HG02885 (cell line): ENCODE data around the gene PLCB1.

Source experiments
- ATAC-seq: cut with Tn5 transposase; IDR thresholded peaks from one replicate; pipeline ENCODE4 v1.9.1; 2021; ENCODE audit warnings: mild to moderate bottlenecking; ENCODE audit not compliant: unreplicated experiment, poor library complexity

The PLCB1 gene

DNA sequence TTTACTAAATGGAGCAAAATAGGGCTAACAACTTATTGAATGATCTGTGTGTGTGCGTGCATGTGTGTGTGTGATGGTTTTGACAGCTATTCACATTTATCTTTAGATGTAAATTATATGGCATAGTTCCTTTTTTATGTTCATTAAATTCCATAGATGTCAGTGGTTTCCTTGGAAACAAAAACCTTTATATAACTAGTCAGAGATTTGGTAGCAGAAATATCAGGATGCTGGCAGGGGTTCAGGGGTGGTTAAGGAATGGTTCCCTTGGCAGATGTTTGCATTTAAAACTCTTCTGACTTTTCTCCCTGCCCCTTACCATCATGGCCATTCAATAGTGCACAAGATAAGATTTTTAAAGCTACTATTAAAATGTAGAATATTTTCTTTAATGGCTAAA is 256.6 kb downstream of the PLCB1 start:
- ATAC-seq, result no peak

DNA sequence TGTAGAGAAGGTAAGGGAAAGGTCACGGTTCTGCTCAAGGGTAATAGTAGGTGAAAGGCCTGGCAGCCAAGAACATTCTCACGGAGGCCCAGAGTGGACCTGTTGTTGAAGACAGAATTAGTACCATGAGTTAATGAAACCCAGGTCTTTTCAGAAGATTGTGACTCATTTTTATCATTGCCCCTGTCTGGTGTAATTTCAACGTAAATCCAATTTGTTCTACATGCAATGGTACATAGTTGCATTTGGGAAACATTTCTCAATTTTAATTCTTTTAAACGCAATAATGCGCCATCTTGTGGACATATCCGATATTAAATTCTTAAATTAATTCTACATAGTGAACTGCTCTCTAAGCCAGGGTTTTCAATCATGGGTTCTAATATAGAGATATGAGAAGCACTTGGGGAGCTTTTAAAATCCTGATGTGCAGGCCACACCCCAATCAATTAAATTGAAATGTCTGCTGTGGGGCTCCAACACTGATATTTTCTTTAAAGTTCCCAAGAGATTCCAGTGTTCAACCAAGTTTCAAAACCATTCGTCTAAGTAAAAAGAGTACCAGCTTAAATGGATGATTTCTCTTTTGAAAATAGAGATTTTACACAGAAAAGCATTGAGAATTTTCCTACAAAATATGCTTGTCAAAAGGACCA is 257.4 kb downstream of the PLCB1 start:
- ATAC-seq, result no peak

DNA sequence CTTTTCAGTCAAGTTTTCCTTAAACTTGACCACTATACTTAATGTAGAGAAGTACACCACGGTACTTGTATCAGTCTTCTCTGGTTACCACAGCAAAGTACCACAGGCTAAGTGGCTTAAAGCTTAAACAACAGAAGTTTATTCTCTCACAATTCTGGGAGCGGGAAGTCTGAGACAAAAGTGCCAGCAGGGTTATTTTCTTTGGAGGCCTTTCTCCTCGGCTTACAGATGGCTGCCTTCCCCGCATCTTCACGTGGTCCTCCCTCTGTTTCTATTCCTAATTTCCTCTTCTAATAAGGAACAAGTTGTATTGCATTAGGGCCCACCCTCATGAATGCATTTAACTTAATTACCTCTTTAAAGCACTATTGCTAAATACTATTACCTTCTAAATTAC is 258.0 kb downstream of the PLCB1 start:
- no peak for ATAC-seq

GRCh38 chr20:8390500-8390899 is 258.4 kb downstream of the PLCB1 start:
- ATAC-seq, result no peak

GRCh38 chr20:8393381-8393780 is 261.3 kb downstream of the PLCB1 start:
- ATAC-seq, result no peak

DNA sequence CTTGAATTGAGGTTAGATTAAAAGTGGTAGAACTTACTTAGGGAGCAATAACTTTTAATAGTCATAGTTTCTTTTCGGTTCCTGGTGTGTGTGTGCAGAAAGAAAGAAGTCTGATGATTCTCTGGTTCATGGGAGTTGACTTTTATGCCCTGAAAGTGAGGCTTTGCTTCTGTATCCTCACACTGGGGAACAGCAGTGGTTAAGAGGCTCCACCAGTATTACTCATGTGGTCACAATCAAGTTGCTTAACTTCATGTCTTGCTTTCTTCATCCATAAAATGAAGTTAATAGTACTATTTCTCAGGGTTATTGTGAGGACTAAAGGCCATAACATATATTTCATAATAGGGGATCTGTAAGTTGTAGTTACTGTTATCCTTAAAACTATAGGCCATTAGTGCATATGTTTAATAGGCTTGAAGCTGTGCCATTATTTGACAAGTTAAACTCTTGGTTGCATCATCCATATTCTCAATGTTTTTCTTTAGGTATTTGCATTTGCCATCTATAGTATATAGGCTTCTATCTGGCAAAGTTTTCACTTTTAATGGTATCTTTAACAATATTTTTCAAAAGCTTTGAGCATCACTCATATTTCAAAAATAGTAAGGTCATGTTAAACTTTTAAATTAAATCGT is 262.4 kb downstream of the PLCB1 start:
- peak; percentile 87 for ATAC-seq

- no peak for ATAC-seq
Observed at GRCh38 chr20:8395956-8396355, 263.9 kb downstream of the PLCB1 start.

DNA sequence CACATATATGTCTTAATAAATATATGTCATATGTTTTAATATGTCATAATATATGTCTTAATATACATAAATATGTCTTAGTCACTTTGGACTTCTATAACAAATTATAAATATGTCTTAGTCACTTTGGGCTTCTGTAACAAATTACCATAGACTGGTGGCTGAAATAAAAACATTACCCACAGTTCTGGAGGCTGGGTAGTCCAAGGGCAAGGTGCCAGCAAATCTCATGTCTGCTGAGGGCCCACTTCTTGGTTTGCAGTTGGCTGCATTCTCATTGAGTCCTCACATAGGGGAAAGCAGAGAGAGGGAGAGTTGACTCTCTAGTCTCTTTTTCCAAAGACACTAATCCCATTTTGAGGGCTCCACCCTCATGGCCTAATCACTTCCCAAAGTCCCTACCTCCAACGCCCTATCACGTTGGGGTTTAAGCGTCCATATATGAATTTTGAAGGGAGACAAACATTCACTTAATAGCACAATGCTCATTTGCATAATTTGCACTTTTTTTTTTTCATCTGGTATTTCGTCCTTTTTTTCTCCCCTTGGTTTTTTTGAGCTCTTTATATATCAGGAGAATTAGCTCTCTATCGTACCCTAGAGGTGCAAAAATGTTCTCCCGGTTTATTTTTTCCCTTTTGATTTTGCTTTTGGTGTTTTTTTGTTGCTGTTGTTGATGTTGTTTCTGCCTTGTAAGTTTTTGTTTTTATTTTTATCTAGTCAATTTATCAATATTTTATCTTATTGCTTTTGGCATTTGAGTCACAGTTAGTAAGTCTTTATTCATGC is 266.4 kb downstream of the PLCB1 start:
- no peak for ATAC-seq

DNA sequence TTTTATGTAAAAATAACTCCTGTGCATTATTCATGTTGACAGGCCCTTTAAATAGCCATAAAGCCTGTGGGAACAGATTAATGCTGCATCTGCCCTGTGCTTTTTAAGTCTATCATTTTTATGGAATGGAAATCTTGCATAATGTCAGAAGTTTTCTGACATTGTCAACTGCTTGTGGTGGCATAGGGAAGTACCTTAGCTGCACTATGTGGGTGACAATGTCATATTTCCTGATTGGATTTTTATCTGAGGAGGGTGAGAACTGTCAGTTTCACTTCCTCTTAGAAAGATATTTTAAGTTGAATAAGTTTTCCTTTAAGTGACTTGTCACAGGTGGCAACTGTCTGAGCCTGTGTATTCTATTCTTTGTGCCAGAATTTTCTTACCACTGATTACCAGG is 267.9 kb downstream of the PLCB1 start:
- ATAC-seq, result peak; percentile 97

DNA sequence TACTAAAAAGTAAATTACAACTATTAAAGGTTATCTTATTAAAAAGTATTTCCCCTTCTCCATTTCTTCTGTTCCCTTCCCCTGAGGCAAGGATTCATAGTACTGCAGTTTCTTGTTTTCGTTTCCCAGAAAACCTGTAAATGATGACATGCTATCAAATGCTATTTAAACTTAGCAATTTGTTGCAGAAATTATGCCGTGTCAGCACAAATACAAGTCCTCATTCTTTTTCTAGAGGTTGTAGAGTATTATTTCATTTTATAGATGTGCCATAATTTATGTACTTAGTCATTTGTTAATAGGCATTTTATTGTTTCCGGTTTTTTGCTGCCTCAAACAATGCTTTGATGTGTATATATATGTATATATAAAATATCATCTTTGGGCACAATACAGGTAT is 268.4 kb downstream of the PLCB1 start:
- ATAC-seq, result no peak

- ATAC-seq, result no peak
Observed at GRCh38 chr20:8401556-8401955, 269.5 kb downstream of the PLCB1 start.

DNA sequence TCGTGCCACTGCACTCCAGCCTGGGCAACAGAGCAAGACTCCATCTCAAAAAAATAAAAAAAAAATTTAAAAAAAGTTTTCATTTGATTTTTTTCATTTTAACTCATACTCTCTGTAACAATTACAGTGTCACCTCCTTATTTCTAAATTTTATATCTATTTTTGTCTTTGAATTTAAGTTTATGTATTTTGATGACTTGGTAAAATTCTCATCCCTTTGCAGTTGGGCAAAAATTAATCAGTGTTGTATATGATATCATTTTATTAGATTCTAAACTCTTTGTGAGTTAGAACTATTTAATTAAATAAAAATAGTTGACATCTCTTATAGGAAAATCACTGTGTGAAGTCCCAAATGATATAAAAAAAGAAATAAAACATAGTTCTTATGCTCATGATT is 270.7 kb downstream of the PLCB1 start:
- ATAC-seq, result no peak

GRCh38 chr20:8404912-8405635 is 273.0 kb downstream of the PLCB1 start:
- no peak for ATAC-seq

DNA sequence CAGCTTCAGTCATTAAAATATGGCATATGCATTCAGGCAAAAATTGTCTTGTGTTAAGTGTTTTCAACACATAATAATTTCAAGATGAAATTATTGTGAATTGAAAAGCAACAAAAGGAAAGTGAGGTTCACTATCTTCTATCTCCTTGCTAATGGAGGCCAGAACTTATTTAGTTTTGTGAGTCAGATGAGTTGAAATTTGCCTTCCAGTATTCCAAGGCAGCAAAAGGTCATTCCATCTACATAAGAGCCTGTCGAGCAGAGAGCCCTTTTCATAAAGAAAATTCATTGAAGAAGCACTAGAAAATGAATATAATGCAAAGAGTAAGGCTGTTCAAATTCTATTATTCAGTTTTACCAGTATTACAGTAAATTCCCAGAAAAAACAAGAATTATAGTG is 274.3 kb downstream of the PLCB1 start:
- no peak for ATAC-seq

- ATAC-seq, result no peak
Observed at GRCh38 chr20:8408587-8409307, 276.7 kb downstream of the PLCB1 start.

GRCh38 chr20:8413691-8414090 is 281.6 kb downstream of the PLCB1 start:
- no peak for ATAC-seq

DNA sequence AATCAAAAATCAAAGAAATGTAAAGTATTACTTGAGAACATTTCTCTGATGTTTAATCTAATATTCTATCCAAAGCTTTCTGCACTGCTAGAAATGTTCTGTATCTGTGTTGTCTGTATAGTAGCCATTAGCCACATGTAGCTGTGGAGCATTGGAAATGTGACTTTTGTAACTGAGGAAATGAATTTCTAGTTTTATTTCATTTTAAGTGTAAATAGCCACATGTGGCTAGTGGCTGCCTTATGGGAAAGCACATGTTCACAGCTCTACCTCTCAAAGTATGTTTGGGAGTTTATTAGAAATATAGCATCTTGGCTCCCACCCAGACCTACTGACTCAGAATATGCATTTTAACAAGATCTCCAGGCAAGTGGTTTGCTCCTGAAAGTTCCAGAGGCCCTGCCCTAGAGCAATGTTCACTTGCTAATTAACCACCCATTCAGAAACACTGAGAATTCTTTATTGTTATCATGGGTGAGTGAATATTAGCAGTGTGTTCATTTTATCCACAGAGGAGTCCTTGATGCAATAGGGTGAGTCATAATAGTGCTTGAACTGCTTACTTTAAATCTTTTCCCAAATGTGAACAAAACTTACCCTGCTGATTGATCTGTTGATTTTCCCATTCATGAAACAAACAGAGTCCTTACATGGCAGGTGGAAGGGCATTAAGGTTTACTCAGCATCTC is 282.7 kb downstream of the PLCB1 start:
- no peak for ATAC-seq

GRCh38 chr20:8421981-8422380 is 289.9 kb downstream of the PLCB1 start:
- no peak for ATAC-seq

- ATAC-seq, result no peak
Observed at GRCh38 chr20:8423482-8423881, 291.4 kb downstream of the PLCB1 start.

- ATAC-seq, result peak; percentile 68
Observed at GRCh38 chr20:8424010-8424409, 291.9 kb downstream of the PLCB1 start.
